22Rv1 (cell line): ENCODE measurements around the gene PRIMPOL.

Experiments used
- ZFX ChIP-seq: fragments of 450-650 bp; IDR thresholded peaks from 2 replicates; pipeline ENCODE4 v1.6.1; 2017; ENCODE audit warnings: antibody characterized with exemption, borderline replicate concordance
- TF ChIP-seq, protein P1 (sequence below): fragments of 450-650 bp; IDR thresholded peaks from 2 replicates; pipeline ENCODE4 v1.5.1; 2017; ENCODE audit warnings: mild to moderate bottlenecking

GRCh38 chr4:184635381-184635780 lies 14.2 kb upstream of the PRIMPOL start:
- TF ChIP-seq, protein P1, sequence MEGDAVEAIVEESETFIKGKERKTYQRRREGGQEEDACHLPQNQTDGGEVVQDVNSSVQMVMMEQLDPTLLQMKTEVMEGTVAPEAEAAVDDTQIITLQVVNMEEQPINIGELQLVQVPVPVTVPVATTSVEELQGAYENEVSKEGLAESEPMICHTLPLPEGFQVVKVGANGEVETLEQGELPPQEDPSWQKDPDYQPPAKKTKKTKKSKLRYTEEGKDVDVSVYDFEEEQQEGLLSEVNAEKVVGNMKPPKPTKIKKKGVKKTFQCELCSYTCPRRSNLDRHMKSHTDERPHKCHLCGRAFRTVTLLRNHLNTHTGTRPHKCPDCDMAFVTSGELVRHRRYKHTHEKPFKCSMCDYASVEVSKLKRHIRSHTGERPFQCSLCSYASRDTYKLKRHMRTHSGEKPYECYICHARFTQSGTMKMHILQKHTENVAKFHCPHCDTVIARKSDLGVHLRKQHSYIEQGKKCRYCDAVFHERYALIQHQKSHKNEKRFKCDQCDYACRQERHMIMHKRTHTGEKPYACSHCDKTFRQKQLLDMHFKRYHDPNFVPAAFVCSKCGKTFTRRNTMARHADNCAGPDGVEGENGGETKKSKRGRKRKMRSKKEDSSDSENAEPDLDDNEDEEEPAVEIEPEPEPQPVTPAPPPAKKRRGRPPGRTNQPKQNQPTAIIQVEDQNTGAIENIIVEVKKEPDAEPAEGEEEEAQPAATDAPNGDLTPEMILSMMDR, result no peak
- no peak for TF ChIP-seq ZFX
